DMS 273 (cell line): Measurements from ENCODE around the gene CSF2RB.

Experiments used
- DNase-seq: peaks from one replicate; lab custom pipeline; 2025; ENCODE audit not compliant: unreplicated experiment; lab: John Stamatoyannopoulos, UW

CSF2RB gene

GRCh38 chr22:36934418-36935312 is 21.2 kb downstream of the CSF2RB start:
- no peak for DNase-seq

GRCh38 chr22:36935313-36935610 is 21.8 kb downstream of the CSF2RB start:
- no peak for DNase-seq

DNA sequence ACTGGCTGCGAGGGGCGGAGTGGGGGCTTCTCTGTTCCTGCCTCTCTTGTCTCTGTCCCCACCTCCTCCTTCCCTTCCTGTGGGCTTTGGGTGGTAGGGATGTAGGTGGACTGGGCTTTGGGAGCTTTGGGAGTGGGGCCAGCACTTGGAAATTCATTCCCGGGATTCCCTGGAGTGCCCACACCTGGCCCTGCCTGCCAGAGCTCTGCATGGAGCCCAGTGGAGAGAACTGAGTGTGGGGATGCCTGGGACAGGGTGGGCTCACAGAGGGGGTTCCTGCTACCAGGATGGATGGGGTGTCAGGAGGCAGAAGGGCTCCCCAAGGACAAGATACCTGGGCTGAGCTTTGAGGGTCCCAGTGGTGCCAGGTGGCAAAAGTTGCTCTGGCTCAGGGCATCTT is 22.3 kb downstream of the CSF2RB start:
- DNase-seq = no peak

DNA sequence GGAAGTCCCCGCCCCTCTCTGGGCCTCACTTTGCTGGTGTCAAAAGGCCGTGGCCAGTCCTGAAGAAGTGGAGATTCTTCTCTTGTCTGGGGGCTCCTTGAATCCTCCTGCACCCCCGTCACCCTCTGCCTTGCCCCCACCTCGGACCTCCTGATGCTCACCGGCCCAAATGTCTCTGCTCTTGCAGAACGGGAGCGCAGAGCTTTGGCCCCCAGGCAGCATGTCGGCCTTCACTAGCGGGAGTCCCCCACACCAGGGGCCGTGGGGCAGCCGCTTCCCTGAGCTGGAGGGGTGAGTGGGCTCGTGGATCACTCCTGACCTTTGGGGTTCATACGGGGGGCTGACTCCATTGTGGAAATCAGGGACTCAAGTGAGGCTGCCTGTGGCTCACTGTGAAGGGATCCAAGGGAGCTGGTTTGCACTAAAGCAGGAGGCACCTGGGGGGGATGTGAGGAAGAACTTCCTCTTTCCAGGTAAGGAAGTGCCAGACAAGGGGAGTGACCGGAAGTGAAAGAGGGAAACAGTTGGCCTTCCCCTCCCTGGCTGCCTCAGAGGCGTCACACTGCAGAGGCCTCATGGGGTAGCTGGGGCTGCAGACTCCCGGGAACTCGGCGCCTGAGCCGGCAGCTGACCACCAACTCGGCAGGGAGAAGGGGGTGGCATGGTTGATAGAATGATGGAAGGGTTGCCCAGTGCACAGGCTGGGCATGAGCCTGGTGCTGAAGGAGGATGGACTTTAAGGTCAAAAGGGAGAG is 23.1 kb downstream of the CSF2RB start:
- no peak for DNase-seq

- no peak for DNase-seq
Measured at GRCh38 chr22:36937319-36938027, 24.0 kb downstream of the CSF2RB start.

DNA sequence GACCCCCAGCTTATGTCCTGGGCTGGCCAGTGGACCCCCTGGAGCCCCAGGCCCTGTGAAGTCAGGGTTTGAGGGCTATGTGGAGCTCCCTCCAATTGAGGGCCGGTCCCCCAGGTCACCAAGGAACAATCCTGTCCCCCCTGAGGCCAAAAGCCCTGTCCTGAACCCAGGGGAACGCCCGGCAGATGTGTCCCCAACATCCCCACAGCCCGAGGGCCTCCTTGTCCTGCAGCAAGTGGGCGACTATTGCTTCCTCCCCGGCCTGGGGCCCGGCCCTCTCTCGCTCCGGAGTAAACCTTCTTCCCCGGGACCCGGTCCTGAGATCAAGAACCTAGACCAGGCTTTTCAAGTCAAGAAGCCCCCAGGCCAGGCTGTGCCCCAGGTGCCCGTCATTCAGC is 24.6 kb downstream of the CSF2RB start:
- DNase-seq = no peak

DNA sequence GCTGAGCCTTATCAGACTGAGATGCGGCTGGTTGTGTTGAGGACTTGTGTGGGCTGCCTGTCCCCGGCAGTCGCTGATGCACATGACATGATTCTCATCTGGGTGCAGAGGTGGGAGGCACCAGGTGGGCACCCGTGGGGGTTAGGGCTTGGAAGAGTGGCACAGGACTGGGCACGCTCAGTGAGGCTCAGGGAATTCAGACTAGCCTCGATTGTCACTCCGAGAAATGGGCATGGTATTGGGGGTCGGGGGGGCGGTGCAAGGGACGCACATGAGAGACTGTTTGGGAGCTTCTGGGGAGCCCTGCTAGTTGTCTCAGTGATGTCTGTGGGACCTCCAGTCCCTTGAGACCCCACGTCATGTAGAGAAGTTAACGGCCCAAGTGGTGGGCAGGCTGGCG is 25.5 kb downstream of the CSF2RB start:
- DNase-seq = no peak

DNA sequence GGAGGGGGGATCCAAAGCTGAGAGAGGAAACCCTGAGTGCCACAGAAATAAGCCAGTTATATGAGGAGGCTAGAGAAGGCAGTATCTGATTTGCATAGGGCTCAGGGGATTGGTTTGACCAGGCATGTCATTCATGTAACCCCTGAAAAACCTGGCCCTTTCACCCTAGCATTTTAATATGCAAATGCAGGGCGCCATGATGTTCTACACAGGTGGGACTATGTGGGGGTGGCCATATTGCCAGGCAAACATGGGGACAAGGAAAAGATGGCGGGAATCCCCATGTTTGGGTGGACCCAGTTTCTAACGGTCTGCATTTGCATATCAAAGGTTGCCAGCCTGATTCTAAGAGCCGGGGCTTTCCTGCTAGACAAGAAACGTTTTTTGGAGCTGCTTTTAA is 27.2 kb downstream of the CSF2RB start:
- DNase-seq = no peak

- DNase-seq = no peak
Measured at GRCh38 chr22:36942556-36942955, 29.1 kb downstream of the CSF2RB start.

DNA sequence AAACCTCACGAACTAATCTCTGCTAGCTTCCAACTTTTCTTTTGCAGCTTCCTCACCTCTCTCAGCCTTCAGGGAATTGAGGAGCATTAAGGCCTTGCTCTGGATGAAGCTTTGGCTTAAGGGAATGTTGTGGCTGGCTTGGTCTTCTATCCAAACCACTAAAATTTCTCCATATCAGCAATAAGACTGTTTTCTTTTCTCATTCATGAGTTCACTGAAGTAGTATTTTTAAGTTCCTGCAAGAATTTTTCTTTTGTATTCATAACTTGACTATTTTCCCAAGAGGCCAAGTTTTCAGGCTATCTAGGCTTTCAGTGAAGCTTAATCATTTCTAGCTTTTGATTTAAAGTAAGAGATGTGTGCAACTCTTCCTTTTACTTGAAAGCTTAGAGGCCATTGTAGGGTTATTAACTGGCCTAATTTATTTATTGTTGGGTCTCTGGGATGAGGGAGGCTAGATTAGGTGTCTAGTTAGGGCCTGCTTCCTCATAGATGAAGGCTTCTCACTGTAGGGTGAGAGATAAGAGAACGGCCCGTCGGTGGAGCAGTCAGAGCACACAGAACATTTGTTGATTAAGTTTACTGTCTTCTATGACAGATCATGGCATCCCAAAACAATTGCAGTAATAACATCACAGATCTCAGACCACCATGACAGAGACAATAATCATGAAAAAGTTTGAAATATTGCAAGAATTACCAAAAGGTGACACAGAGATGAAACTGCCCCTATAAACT is 33.2 kb downstream of the CSF2RB start:
- DNase-seq = no peak

GRCh38 chr22:36948273-36949225 is 35.1 kb downstream of the CSF2RB start:
- DNase-seq = no peak

DNA sequence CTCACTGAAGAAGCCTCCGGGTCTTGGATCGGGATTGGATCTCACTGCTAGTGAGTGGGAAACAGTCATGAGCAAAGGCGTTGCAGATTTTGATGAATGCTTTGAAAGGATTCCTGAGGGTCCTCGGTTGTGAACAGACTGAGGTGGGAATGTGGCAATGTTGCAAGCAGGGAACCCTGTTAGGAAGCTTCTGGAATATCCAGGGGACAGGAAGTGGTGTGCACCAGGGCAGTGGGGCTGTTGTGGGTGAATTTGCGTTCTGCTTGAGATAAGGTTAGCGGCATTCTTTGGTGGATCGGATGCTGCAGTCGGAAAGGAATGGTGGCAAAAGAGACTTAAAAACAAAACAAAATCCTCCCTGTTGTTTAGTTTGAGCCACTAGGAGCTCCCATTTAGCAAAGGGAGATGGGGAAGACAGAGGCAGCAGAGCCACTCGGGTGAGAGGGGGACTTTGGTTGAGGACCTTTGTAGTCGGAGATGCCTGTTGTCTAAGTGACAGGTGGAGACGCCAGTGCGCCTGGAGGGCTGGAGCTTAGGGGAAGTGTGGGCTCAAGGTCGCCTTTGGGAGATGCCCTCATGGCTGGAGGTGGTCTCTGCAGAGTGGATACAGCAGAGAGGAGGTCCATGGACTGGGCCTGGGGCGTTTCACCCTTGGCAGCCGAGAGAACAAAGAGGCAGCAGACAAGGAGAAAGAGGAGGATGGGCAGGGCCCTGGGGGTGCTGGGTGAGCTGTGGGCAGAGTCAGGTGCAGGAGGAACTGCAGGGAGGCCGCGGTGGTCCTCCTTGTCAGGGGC is 37.6 kb downstream of the CSF2RB start:
- no peak for DNase-seq

DNA sequence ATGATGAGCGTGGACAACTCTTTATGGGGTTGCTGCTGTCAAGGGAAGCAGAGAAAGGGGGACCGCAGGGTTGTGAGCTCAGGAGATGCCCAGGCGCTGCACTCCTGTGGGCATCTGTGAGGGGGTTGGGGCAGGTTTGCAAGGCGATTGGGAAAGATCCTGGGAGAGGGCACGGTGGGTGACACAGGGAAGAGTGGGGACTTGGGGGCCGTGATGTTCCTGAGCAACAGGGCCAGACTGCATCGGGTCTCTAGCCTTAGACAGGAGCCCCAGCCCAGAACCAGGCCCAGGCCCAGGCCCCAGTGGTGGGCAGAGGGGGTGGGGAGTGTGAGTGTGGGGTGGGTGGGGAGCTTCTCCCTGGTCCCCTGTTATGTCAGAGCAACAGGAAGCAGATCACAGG is 38.3 kb downstream of the CSF2RB start:
- DNase-seq = no peak

GRCh38 chr22:36953239-36954080 is 40.0 kb downstream of the CSF2RB start:
- DNase-seq = no peak

- no peak for DNase-seq
Measured at GRCh38 chr22:36954251-36955014, 41.0 kb downstream of the CSF2RB start.

DNA sequence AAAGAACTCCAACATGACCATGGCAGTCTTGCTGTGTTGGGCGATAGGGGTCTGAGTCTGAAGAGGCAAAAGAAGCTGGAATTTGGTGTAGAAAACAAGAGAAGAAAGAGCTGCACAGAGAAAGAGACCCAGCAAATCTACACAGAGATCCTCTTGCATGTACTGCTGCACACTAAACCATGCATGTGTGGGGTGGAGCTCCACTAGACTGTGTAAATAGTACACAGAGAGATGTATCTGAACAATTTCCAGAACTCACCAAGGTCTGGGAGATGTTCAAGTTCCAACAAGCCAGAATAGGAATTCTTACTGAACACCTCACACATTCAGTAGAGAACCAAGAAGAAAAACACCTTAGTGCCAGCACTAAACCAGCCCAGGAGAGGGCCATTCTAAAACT is 42.3 kb downstream of the CSF2RB start:
- DNase-seq = no peak

- DNase-seq = no peak
Measured at GRCh38 chr22:36958366-36958765, 44.9 kb downstream of the CSF2RB start.

DNA sequence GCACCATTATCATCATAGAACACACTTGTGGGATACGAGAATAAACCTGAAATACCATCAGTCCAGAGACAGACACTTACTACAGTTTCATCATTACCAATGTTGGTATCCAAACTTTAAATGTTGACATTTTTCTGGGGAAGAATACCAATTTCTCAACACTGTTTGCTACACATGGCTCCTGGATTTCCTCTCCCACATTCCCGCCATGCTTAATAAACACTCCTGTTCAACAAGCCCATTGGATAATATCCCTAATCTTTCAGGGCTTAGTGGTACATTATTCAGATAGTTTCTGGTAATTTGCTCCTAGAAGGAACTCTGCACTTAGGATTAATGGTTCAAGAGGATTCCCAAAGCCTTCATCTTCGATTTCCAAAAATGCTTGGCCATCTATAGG is 48.2 kb downstream of the CSF2RB start:
- DNase-seq = no peak
